ENCODE measurements around the gene RTN4IP1.

RTN4IP1 gene

GRCh38 chr6:106620931-106621672 is 8.2 kb downstream of the RTN4IP1 start:
- no peaks in the 10 kb centered on the region for H3K79me2 ChIP-seq (ENCODE audit: insufficient read depth, low read length)
- H3K9me3 ChIP-seq (ENCODE audit: insufficient read depth, low read depth, low read length) = no peaks in the 10 kb centered on the region; the same call in 1 of the 2 replicates
- H3K4me2 ChIP-seq (ENCODE audit: low read depth, low read length, poor library complexity, severe bottlenecking) = no peak overlapping the region
- no peaks in the 10 kb centered on the region for H3K27me3 ChIP-seq (ENCODE audit: insufficient read depth, low read length, poor library complexity, severe bottlenecking)
- no peaks in the 10 kb centered on the region for H3K36me3 ChIP-seq (ENCODE audit: insufficient read depth, low read length)
- H3K4me3 ChIP-seq (ENCODE audit: low read length, poor library complexity, severe bottlenecking) = no peak overlapping the region
- no peak overlapping the region for H3K9ac ChIP-seq (ENCODE audit: low read depth, low read length, poor library complexity, severe bottlenecking)
- no peaks in the 10 kb centered on the region for H4K20me1 ChIP-seq (ENCODE audit: insufficient read depth, low read length, poor library complexity, severe bottlenecking)
- H2AFZ ChIP-seq (ENCODE audit: low read length) = no peak overlapping the region
- peaks cover 32% of the 10 kb centered on the region for H3K4me1 ChIP-seq (ENCODE audit: insufficient read depth, low read length, poor library complexity, severe bottlenecking)
- no peak for TF ChIP-seq CTCF (conservative IDR thresholded peaks at IDR 0.05; ENCODE audit: low read length)
- no peak for TF ChIP-seq EZH2phosphoT487 (IDR thresholded peaks at IDR 0.05; ENCODE audit: borderline replicate concordance)
- H3K9me2 ChIP-seq (replicated peaks; ENCODE audit: low read depth, low read length) = no peaks in the 10 kb centered on the region
- H3F3A ChIP-seq (ENCODE audit: low read depth) = no peaks in the 10 kb centered on the region

DNA sequence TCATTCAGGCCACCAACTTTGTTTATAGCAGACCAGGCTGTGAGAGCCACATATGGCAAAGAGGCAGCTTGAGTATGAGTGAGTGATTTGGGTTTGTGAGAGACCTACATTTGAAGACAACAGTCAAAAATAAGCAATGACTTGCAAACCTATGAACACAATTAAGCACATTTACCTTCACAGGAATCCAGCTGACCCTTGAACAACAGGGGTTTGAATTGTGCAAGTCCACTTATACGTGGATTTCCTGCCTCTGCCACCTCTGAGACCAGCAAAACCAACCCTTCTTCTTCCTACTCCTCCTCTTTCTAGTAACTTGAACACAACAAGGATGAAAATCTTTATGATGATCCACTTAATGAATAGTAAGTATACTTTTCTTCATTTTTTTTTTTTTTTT is 10.1 kb downstream of the RTN4IP1 start:
- peak overlapping the region; percentile 69 for H3K4me2 ChIP-seq (ENCODE audit: low read depth, low read length, poor library complexity, severe bottlenecking)
- H2AFZ ChIP-seq (ENCODE audit: low read length) = no peak overlapping the region
- H3K27me3 ChIP-seq (ENCODE audit: insufficient read depth, low read length, poor library complexity, severe bottlenecking) = no peaks in the 10 kb centered on the region
- H3K9me2 ChIP-seq (replicated peaks; ENCODE audit: low read depth, low read length) = no peaks in the 10 kb centered on the region
- no peaks in the 10 kb centered on the region; the same call in 1 of the 2 replicates for H3K9me3 ChIP-seq (ENCODE audit: insufficient read depth, low read depth, low read length)
- no peak overlapping the region for H3K9ac ChIP-seq (ENCODE audit: low read depth, low read length, poor library complexity, severe bottlenecking)
- no peaks in the 10 kb centered on the region for H4K20me1 ChIP-seq (ENCODE audit: insufficient read depth, low read length, poor library complexity, severe bottlenecking)
- no peaks in the 10 kb centered on the region for H3K79me2 ChIP-seq (ENCODE audit: insufficient read depth, low read length)
- no peak overlapping the region for H3K4me3 ChIP-seq (ENCODE audit: low read length, poor library complexity, severe bottlenecking)
- H3F3A ChIP-seq (ENCODE audit: low read depth) = no peaks in the 10 kb centered on the region
- TF ChIP-seq CTCF (conservative IDR thresholded peaks at IDR 0.05; ENCODE audit: low read length) = no peak
- TF ChIP-seq EZH2phosphoT487 (IDR thresholded peaks at IDR 0.05; ENCODE audit: borderline replicate concordance) = no peak
- H3K4me1 ChIP-seq (ENCODE audit: insufficient read depth, low read length, poor library complexity, severe bottlenecking) = peaks cover 44% of the 10 kb centered on the region
- no peaks in the 10 kb centered on the region for H3K36me3 ChIP-seq (ENCODE audit: insufficient read depth, low read length)

GRCh38 chr6:106618324-106618723 is 11.0 kb downstream of the RTN4IP1 start:
- Histone ChIP-seq H3F3A (ENCODE audit: low read depth) (no peaks in the 10 kb centered on the region), H3K79me2 (ENCODE audit: insufficient read depth, low read length) (no peaks in the 10 kb centered on the region), H3K4me3 (ENCODE audit: low read length, poor library complexity, severe bottlenecking) (no peak overlapping the region), H3K9me3 (ENCODE audit: insufficient read depth, low read depth, low read length) (no peaks in the 10 kb centered on the region; the same call in 1 of the 2 replicates), H3K36me3 (ENCODE audit: insufficient read depth, low read length) (no peaks in the 10 kb centered on the region), H3K4me2 (ENCODE audit: low read depth, low read length, poor library complexity, severe bottlenecking) (peak overlapping the region; percentile 69), H2AFZ (ENCODE audit: low read length) (no peak overlapping the region), H3K9ac (ENCODE audit: low read depth, low read length, poor library complexity, severe bottlenecking) (no peak overlapping the region), H3K4me1 (ENCODE audit: insufficient read depth, low read length, poor library complexity, severe bottlenecking) (peaks cover 53% of the 10 kb centered on the region), H3K9me2 (replicated peaks; ENCODE audit: low read depth, low read length) (no peaks in the 10 kb centered on the region), H4K20me1 (ENCODE audit: insufficient read depth, low read length, poor library complexity, severe bottlenecking) (no peaks in the 10 kb centered on the region), H3K27me3 (ENCODE audit: insufficient read depth, low read length, poor library complexity, severe bottlenecking) (no peaks in the 10 kb centered on the region)
- TF ChIP-seq EZH2phosphoT487 (IDR thresholded peaks at IDR 0.05; ENCODE audit: borderline replicate concordance) = no peak
- TF ChIP-seq CTCF (conservative IDR thresholded peaks at IDR 0.05; ENCODE audit: low read length) = no peak
